A549 (cell line): ENCODE data around the gene ZFYVE19. TPM values are rescaled to one million over a fixed set of nuclear protein-coding genes. Genes with fewer than 3 reads are reported as not detected.

Experiments
- ATAC-seq, 2 experiments: fragments of 200-7000 bp in 1 of 2; fragments of >200 bp in 1 of 2; cut with Nextera tagmentation in 1 of 2; cut with Tn5 transposase in 1 of 2; 3 replicates each; pipeline versions ENCODE4 v1.8.0 to v1.9.1; 2018 to 2020; ENCODE audit warnings: mild to moderate bottlenecking in 1 of 2, moderate library complexity in 1 of 2
- CTCF ChIA-PET: fragments of 300-600 bp; sonication (Branson Sonifier 250); formaldehyde crosslinking; extraction: SDS; loops from one replicate; lab custom pipeline; 2021; ENCODE audit warnings: antibody characterized with exemption, inconsistent platforms; lab: Yijun Ruan, JAX
- POLR2A ChIA-PET: fragments of 350-600 bp; formaldehyde crosslinking; extraction: SDS; loops from one replicate; lab custom pipeline; 2021; ENCODE audit warnings: antibody characterized with exemption, inconsistent platforms; lab: Yijun Ruan, JAX
- DNase-seq, 2 experiments: peaks; one replicate each; pipeline versions ENCODE4 v3.0.0 to v3.0.0-alpha.2; 2011 to 2016; ENCODE audit warnings: low read depth in 1 of 2, low spot score in 1 of 2
- FAIRE-seq: peaks from 2 replicates; lab custom pipeline; 2011; peaks lifted over from hg19 to GRCh38; lab: Jason Lieb, UNC
- H3K27ac ChIP-seq, 2 experiments: fragments of >200 bp; sonication (Bioruptor Twin); formaldehyde crosslinking; 3 replicates each; pipeline ENCODE4 v1.5.1; 2016 to 2017
- H3K4me1 ChIP-seq: fragments of >200 bp; sonication (Bioruptor Twin); formaldehyde crosslinking; 3 replicates; pipeline ENCODE4 v1.6.1; 2016
- H3K4me2 ChIP-seq: fragments of >200 bp; sonication (Bioruptor Twin); formaldehyde crosslinking; 3 replicates; pipeline ENCODE4 v1.6.1; 2016
- H3K4me3 ChIP-seq: fragments of >200 bp; sonication (Bioruptor Twin); formaldehyde crosslinking; 3 replicates; pipeline ENCODE4 v1.5.1; 2016
- H3K9me3 ChIP-seq: fragments of >200 bp; sonication (Bioruptor Twin); formaldehyde crosslinking; 3 replicates; pipeline ENCODE4 v1.6.1; 2016
- ATOH8 ChIP-seq: fragments of 250-450 bp; sonication (Bioruptor Pico); IDR thresholded peaks from 2 replicates; pipeline ENCODE4 v1.5.0; 2020; ENCODE audit warnings: low read depth, mild to moderate bottlenecking, moderate library complexity
- CBX2 ChIP-seq: fragments of 200-600 bp; sonication (generic); IDR thresholded peaks from 2 replicates; pipeline ENCODE4 v1.6.1; 2016; ENCODE audit warnings: low read depth, mild to moderate bottlenecking, borderline replicate concordance
- CEBPB ChIP-seq, 2 experiments: fragments of >200 bp in 1 of 2; sonication (Bioruptor Twin) in 1 of 2; formaldehyde crosslinking in 1 of 2; IDR thresholded peaks; 2 replicates each; pipeline ENCODE4 v1.6.1; 2012 to 2016
- CHD4 ChIP-seq: fragments of 200-600 bp; sonication (generic); IDR thresholded peaks from 2 replicates; pipeline ENCODE4 v1.6.1; 2016; ENCODE audit warnings: antibody characterized with exemption, mild to moderate bottlenecking, borderline replicate concordance
- EHF ChIP-seq: fragments of 250-450 bp; sonication (Bioruptor Pico); IDR thresholded peaks from 2 replicates; pipeline ENCODE4 v1.5.0; 2020; ENCODE audit warnings: mild to moderate bottlenecking
- FOSL2 ChIP-seq, 2 experiments: fragments of 450-650 bp in 1 of 2; fragments of >200 bp in 1 of 2; sonication (Bioruptor Twin) in 1 of 2; formaldehyde crosslinking; IDR thresholded peaks; 2 replicates each; pipeline versions ENCODE4 v1.5.0 to v1.6.1; 2016 to 2020; ENCODE audit warnings: mild to moderate bottlenecking in 1 of 2, moderate library complexity in 1 of 2
- GATA3 ChIP-seq: IDR thresholded peaks from 2 replicates; pipeline ENCODE4 v1.6.1; 2012; ENCODE audit warnings: borderline replicate concordance
- HDAC2 ChIP-seq: fragments of 200-600 bp; sonication (generic); IDR thresholded peaks from 2 replicates; pipeline ENCODE4 v1.6.1; 2016
- HEYL ChIP-seq: fragments of 250-450 bp; sonication (Bioruptor Pico); IDR thresholded peaks from 2 replicates; pipeline ENCODE4 v1.8.0; 2021; ENCODE audit warnings: mild to moderate bottlenecking, moderate library complexity
- HOXB5 ChIP-seq: fragments of 250-450 bp; sonication (Bioruptor Pico); IDR thresholded peaks from 2 replicates; pipeline ENCODE4 v1.5.0; 2020; ENCODE audit warnings: mild to moderate bottlenecking, moderate library complexity
- JUNB ChIP-seq: fragments of >200 bp; sonication (Bioruptor Twin); formaldehyde crosslinking; IDR thresholded peaks from 2 replicates; pipeline ENCODE4 v1.6.1; 2016
- MAFK ChIP-seq: fragments of 450-650 bp; IDR thresholded peaks from 2 replicates; pipeline ENCODE4 v1.6.1; 2014; ENCODE audit not compliant: partially characterized antibody
- MYC ChIP-seq: IDR thresholded peaks from 2 replicates; pipeline ENCODE4 v1.6.1; 2012; ENCODE audit warnings: mild to moderate bottlenecking, inconsistent platforms, low read length, improper control_type of control experiment, borderline replicate concordance
- NFE2L2 ChIP-seq: fragments of 150-350 bp; conservative IDR thresholded peaks from 2 replicates; pipeline ENCODE4 v1.6.1; 2014; ENCODE audit warnings: low read length
- NPAS2 ChIP-seq: fragments of 250-450 bp; sonication (Bioruptor Pico); IDR thresholded peaks from 2 replicates; pipeline ENCODE4 v1.8.0; 2022; ENCODE audit warnings: mild to moderate bottlenecking, moderate library complexity, borderline replicate concordance
- NR3C1 ChIP-seq: fragments of >200 bp; sonication (Bioruptor Twin); formaldehyde crosslinking; IDR thresholded peaks from 3 replicates; pipeline ENCODE4 v1.6.1; 2017
- PBX3 ChIP-seq: IDR thresholded peaks from 2 replicates; pipeline ENCODE4 v1.6.1; 2012
- PHF8 ChIP-seq: fragments of 200-600 bp; sonication (generic); IDR thresholded peaks from 2 replicates; pipeline ENCODE4 v1.6.1; 2016; ENCODE audit warnings: low read depth, mild to moderate bottlenecking, antibody characterized with exemption, moderate library complexity, borderline replicate concordance
- RARB ChIP-seq: fragments of 250-450 bp; sonication (Bioruptor Pico); IDR thresholded peaks from 2 replicates; pipeline ENCODE4 v1.8.0; 2021; ENCODE audit warnings: mild to moderate bottlenecking, moderate library complexity
- RCOR1 ChIP-seq: fragments of 150-350 bp; IDR thresholded peaks from 2 replicates; pipeline ENCODE4 v1.6.1; 2014; ENCODE audit warnings: antibody characterized with exemption, low read length, low read depth
- SMC3 ChIP-seq: fragments of >200 bp; sonication (Bioruptor Twin); formaldehyde crosslinking; IDR thresholded peaks from 3 replicates; pipeline ENCODE4 v1.6.1; 2018; ENCODE audit warnings: inconsistent platforms
- SREBF2 ChIP-seq: fragments of 450-650 bp; IDR thresholded peaks from 2 replicates; pipeline ENCODE4 v1.6.1; 2014; ENCODE audit warnings: mild to moderate bottlenecking, moderate library complexity
- ZC3H11A ChIP-seq: fragments of 450-650 bp; IDR thresholded peaks from 2 replicates; pipeline ENCODE4 v1.6.1; 2014; ENCODE audit warnings: antibody characterized with exemption, mild to moderate bottlenecking
- ZFP36 ChIP-seq: fragments of 450-650 bp; IDR thresholded peaks from 2 replicates; pipeline ENCODE4 v1.6.1; 2014; ENCODE audit warnings: borderline replicate concordance; ENCODE audit not compliant: partially characterized antibody
- ZSCAN20 ChIP-seq: fragments of 250-450 bp; sonication (Bioruptor Pico); IDR thresholded peaks from 2 replicates; pipeline ENCODE4 v1.8.0; 2022; ENCODE audit warnings: mild to moderate bottlenecking, moderate library complexity
- WGBS: methylation state at CpG from one replicate; pipeline ENCODE4 v1.1.6; 2017; ENCODE audit errors: missing lambda C conversion rate; 5-methylcytosine and 5-hydroxymethylcytosine counted together
- polyA plus RNA-seq, 4 experiments: library from polyadenylated mRNA; depleted of rRNA in 3 of 4; stranded (reverse); fragments of >200 nt; fragmentation: RNase III in 1 of 4; extraction: RNeasy Plus Mini Kit Qiagen cat#74134 plus additional on column Dnase treatment in 1 of 4; gene quantifications; 2 replicates in 3 of 4; 3 replicates in 1 of 4; pipeline ENCODE4 v1.2.3, GENCODE V29; 2011 to 2017
- TF ChIP-seq, protein P1 (sequence below): fragments of >200 bp; sonication (Bioruptor Twin); formaldehyde crosslinking; IDR thresholded peaks from 3 replicates; pipeline ENCODE4 v1.6.1; 2016
- TF ChIP-seq, protein P2 (sequence below): IDR thresholded peaks from 2 replicates; pipeline ENCODE4 v1.6.1; 2012
- TF ChIP-seq, protein P3 (sequence below): IDR thresholded peaks from 2 replicates; pipeline ENCODE4 v1.6.1; 2012; ENCODE audit warnings: low read depth, borderline replicate concordance
- TF ChIP-seq, protein P4 (sequence below): fragments of 200-600 bp; sonication (generic); IDR thresholded peaks from 2 replicates; pipeline ENCODE4 v1.6.1; 2016; ENCODE audit warnings: antibody characterized with exemption, mild to moderate bottlenecking, moderate library complexity

The ZFYVE19 gene
- polyA plus RNA-seq, 2 of the 4 experiments (the other 2 are of a cell fraction), result 15.6 to 25.6 TPM

DNA sequence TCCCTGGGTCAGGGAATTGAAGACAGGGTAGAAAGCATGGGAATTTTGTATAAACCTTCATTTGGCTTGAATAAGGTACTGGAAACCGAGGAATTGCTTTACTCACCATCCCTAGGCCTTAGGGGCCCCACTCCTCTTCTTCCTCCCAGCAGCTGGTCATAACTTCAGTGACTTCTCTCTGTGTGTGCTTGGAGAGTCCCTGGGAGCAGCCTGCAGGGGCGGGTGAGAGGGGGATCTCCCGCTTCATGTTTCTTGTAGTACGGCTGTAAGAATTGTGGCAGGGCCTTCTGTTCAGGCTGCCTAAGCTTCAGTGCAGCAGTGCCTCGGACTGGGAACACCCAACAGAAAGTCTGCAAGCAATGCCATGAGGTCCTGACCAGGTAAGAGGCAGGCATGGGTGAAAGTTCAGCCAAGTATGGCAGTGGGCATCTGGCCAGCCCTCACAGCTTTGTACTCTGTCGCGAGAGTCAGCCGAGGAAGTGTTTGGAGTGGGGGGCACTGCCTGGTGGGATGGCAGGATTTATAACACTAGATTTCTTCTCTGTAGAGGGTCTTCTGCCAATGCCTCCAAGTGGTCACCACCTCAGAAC is 2.1 kb downstream of the ZFYVE19 start:
- no peak overlapping the region for H3K4me3 ChIP-seq
- CTCF ChIA-PET, result no interaction called here
- TF ChIP-seq EHF (CRISPR knock-in tag) (no peak), HDAC2 (no peak), RARB (CRISPR knock-in tag) (no peak), JUNB (no peak), FOSL2 (IDR thresholded peaks at IDR 0.05) (no peak), FOSL2 (CRISPR knock-in tag; IDR thresholded peaks at IDR 0.05) (no peak), MAFK (no peak), MYC (no peak), HOXB5 (no peak), CBX2 (no peak), CEBPB (IDR thresholded peaks at IDR 0.05) (no peak), HEYL (CRISPR knock-in tag) (no peak), ZC3H11A (no peak), NPAS2 (CRISPR knock-in tag) (no peak), CHD4 (no peak), PHF8 (no peak), NR3C1 (no peak), ATOH8 (CRISPR knock-in tag) (no peak), PBX3 (no peak)
- TF ChIP-seq, protein P1, sequence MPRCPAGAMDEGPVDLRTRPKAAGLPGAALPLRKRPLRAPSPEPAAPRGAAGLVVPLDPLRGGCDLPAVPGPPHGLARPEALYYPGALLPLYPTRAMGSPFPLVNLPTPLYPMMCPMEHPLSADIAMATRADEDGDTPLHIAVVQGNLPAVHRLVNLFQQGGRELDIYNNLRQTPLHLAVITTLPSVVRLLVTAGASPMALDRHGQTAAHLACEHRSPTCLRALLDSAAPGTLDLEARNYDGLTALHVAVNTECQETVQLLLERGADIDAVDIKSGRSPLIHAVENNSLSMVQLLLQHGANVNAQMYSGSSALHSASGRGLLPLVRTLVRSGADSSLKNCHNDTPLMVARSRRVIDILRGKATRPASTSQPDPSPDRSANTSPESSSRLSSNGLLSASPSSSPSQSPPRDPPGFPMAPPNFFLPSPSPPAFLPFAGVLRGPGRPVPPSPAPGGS, result no peak
- TF ChIP-seq, protein P2, sequence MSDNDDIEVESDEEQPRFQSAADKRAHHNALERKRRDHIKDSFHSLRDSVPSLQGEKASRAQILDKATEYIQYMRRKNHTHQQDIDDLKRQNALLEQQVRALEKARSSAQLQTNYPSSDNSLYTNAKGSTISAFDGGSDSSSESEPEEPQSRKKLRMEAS, result no peak
- DNase-seq, result no peak
- no peaks in the 10 kb centered on the region for H3K9me3 ChIP-seq
- no peak for ATAC-seq
- H3K4me2 ChIP-seq, result peak overlapping the region; percentile 83
- WGBS, result 85% methylated on average over 6 of the region's 8 CpGs
- POLR2A ChIA-PET, result no interaction called here
- FAIRE-seq, result no peak
- peak overlapping the region in 1 of 2 experiments; percentile 99; a peak in 1 of 6 replicates for H3K27ac ChIP-seq
- H3K4me1 ChIP-seq, result peaks cover 11% of the 10 kb centered on the region; the same call in 1 of the 3 replicates

DNA sequence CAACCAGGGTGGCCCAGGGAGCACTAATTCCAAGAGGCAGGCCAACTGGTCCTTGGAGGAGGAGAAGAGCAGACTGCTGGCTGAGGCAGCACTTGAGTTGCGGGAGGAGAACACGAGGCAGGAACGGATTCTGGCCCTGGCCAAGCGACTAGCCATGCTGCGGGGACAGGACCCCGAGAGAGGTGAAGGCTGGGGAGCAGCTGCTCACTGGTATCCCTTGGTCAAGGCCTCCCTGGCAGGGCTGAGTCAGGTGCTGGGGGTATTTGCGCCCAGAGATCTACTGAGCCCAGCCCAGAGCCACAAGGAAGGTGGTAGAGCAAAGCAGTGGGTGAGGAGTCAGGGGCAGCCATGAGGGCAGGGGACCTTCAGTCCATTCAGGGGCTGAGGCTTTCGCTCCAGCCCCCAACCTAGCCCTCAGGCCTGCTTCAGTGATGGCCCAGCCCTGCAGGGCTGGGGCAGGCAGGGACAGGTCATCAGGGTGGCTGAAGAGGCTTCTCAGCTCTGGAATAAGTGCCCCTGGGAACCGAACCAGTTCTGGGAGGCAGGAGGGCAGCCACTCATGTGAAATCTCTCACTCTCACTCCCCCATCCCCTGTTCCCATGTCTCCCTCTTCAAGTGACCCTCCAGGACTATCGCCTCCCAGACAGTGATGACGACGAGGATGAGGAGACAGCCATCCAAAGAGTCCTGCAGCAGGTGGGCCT is 6.0 kb downstream of the ZFYVE19 start:
- Histone ChIP-seq H3K4me2 (no peak overlapping the region), H3K9me3 (no peaks in the 10 kb centered on the region), H3K27ac (no peak overlapping the region), H3K4me3 (no peak overlapping the region), H3K4me1 (0 out of 3 replicates have a peak, but pooled peaks cover 8% of the 10 kb centered on the region)
- FAIRE-seq (no peak), ATAC-seq (no peak), DNase-seq (no peak)
- ChIA-PET CTCF (interaction anchor here (0.7 to 1.1 kb wide), 4 partner anchors 11 to 79 kb away, joined by 3 to 8 read pairs (median 4); no protein-coding TSS in a partner anchor), POLR2A (no interaction called here)
- no peak for TF ChIP-seq HOXB5
- TF ChIP-seq ZFP36, result no peak
- TF ChIP-seq, protein P3, sequence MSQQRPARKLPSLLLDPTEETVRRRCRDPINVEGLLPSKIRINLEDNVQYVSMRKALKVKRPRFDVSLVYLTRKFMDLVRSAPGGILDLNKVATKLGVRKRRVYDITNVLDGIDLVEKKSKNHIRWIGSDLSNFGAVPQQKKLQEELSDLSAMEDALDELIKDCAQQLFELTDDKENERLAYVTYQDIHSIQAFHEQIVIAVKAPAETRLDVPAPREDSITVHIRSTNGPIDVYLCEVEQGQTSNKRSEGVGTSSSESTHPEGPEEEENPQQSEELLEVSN, result no peak
- TF ChIP-seq ZSCAN20 (CRISPR knock-in tag), result no peak
- TF ChIP-seq NFE2L2, result no peak
- TF ChIP-seq SMC3, result no peak
- TF ChIP-seq, protein P4, sequence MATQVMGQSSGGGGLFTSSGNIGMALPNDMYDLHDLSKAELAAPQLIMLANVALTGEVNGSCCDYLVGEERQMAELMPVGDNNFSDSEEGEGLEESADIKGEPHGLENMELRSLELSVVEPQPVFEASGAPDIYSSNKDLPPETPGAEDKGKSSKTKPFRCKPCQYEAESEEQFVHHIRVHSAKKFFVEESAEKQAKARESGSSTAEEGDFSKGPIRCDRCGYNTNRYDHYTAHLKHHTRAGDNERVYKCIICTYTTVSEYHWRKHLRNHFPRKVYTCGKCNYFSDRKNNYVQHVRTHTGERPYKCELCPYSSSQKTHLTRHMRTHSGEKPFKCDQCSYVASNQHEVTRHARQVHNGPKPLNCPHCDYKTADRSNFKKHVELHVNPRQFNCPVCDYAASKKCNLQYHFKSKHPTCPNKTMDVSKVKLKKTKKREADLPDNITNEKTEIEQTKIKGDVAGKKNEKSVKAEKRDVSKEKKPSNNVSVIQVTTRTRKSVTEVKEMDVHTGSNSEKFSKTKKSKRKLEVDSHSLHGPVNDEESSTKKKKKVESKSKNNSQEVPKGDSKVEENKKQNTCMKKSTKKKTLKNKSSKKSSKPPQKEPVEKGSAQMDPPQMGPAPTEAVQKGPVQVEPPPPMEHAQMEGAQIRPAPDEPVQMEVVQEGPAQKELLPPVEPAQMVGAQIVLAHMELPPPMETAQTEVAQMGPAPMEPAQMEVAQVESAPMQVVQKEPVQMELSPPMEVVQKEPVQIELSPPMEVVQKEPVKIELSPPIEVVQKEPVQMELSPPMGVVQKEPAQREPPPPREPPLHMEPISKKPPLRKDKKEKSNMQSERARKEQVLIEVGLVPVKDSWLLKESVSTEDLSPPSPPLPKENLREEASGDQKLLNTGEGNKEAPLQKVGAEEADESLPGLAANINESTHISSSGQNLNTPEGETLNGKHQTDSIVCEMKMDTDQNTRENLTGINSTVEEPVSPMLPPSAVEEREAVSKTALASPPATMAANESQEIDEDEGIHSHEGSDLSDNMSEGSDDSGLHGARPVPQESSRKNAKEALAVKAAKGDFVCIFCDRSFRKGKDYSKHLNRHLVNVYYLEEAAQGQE, result no peak
- no peak for TF ChIP-seq GATA3
- no peak for TF ChIP-seq SREBF2
- TF ChIP-seq RCOR1, result no peak
- WGBS, result 92% methylated on average over 12 of the region's 12 CpGs
